ENCODE data around the gene R3HDM2. TPM values are rescaled to one million over a fixed set of nuclear protein-coding genes. Genes with fewer than 3 reads are reported as not detected.
"Not testable (repeated sequence)": the region's sequence is repeated elsewhere in the genome, so short reads cannot be mapped to it uniquely, and the experiment has no call there.

Gene R3HDM2
- total RNA-seq, 1 experiment from 2014 or later: 64.0 TPM

GRCh38 chr12:57444744-57445143, 13.9 kb upstream of the R3HDM2 start:
- ChIA-PET POLR2A (ENCODE audit: low non-redundant PET) (no interaction called here), CTCF (no interaction called here)
- Histone ChIP-seq H3K4me1 (ENCODE audit: insufficient read depth, low read length, poor library complexity, severe bottlenecking) (no peaks in the 10 kb centered on the region), H3K9me3 (ENCODE audit: low read depth, low read length, poor library complexity, severe bottlenecking) (no peaks in the 10 kb centered on the region), H3K4me3 (ENCODE audit: low read depth, low read length, poor library complexity, severe bottlenecking) (no peak overlapping the region), H3K27me3 (replicated peaks; ENCODE audit: insufficient read depth, low read depth, low read length, poor library complexity) (no peaks in the 10 kb centered on the region), H3K36me3 (ENCODE audit: insufficient read depth, low read length, poor library complexity, severe bottlenecking) (no peaks in the 10 kb centered on the region), H3K27ac (ENCODE audit: low read depth, low read length, poor library complexity, severe bottlenecking) (no peak overlapping the region)
- DNase-seq (ENCODE audit: low spot score): no peak
- intact Hi-C loops (cut with micrococcal nuclease; ENCODE audit: unreplicated experiment): no loop called here
- BruUV-seq (replicated peaks): no TSS peak
- TF ChIP-seq CTCF (conservative IDR thresholded peaks at IDR 0.05; ENCODE audit: low read depth, low read length) (no peak), EZH2 (IDR thresholded peaks at IDR 0.05; ENCODE audit: borderline replicate concordance, low read depth, low read length, poor library complexity, severe bottlenecking) (no peak)

- POLR2A ChIA-PET (ENCODE audit: low non-redundant PET); H3K27me3 ChIP-seq (replicated peaks; ENCODE audit: insufficient read depth, low read depth, low read length, poor library complexity); DNase-seq (ENCODE audit: low spot score); H3K36me3 ChIP-seq (ENCODE audit: insufficient read depth, low read length, poor library complexity, severe bottlenecking); H3K27ac ChIP-seq (ENCODE audit: low read depth, low read length, poor library complexity, severe bottlenecking); H3K9me3 ChIP-seq (ENCODE audit: low read depth, low read length, poor library complexity, severe bottlenecking); H3K4me3 ChIP-seq (ENCODE audit: low read depth, low read length, poor library complexity, severe bottlenecking); H3K4me1 ChIP-seq (ENCODE audit: insufficient read depth, low read length, poor library complexity, severe bottlenecking); BruUV-seq (replicated peaks); intact Hi-C loops (cut with micrococcal nuclease; ENCODE audit: unreplicated experiment): not testable (repeated sequence)
- CTCF ChIA-PET: interaction anchor here (0.7 kb wide), 1 partner anchor 128 kb away, joined by 4 read pairs; no protein-coding TSS in a partner anchor
Observed at GRCh38 chr12:57444337-57444736, 13.5 kb upstream of the R3HDM2 start.

- H3K4me1 ChIP-seq (ENCODE audit: insufficient read depth, low read length, poor library complexity, severe bottlenecking): no peaks in the 10 kb centered on the region
- BruUV-seq (replicated peaks): no TSS peak
- intact Hi-C loops (cut with micrococcal nuclease; ENCODE audit: unreplicated experiment): no loop called here
- no peak for DNase-seq (ENCODE audit: low spot score)
- no peak for TF ChIP-seq EZH2 (IDR thresholded peaks at IDR 0.05; ENCODE audit: borderline replicate concordance, low read depth, low read length, poor library complexity, severe bottlenecking)
- no peak for TF ChIP-seq CTCF (conservative IDR thresholded peaks at IDR 0.05; ENCODE audit: low read depth, low read length)
- no peak overlapping the region for H3K27ac ChIP-seq (ENCODE audit: low read depth, low read length, poor library complexity, severe bottlenecking)
- ChIA-PET CTCF (interaction anchor here (0.6 kb wide), 1 partner anchor 11 kb away, joined by 8 read pairs; no protein-coding TSS in a partner anchor), POLR2A (ENCODE audit: low non-redundant PET) (interaction anchor here (0.6 kb wide), 1 partner anchor 13 kb away, joined by 7 read pairs; the partner anchor contains the start of gene INHBE)
- no peaks in the 10 kb centered on the region for H3K9me3 ChIP-seq (ENCODE audit: low read depth, low read length, poor library complexity, severe bottlenecking)
- H3K27me3 ChIP-seq (replicated peaks; ENCODE audit: insufficient read depth, low read depth, low read length, poor library complexity): no peaks in the 10 kb centered on the region
- no peak overlapping the region for H3K4me3 ChIP-seq (ENCODE audit: low read depth, low read length, poor library complexity, severe bottlenecking)
- no peaks in the 10 kb centered on the region for H3K36me3 ChIP-seq (ENCODE audit: insufficient read depth, low read length, poor library complexity, severe bottlenecking)
Observed at GRCh38 chr12:57441846-57442427, 11.1 kb upstream of the R3HDM2 start.

GRCh38 chr12:57441393-57441792, 10.6 kb upstream of the R3HDM2 start:
- H3K27ac ChIP-seq (ENCODE audit: low read depth, low read length, poor library complexity, severe bottlenecking); H3K36me3 ChIP-seq (ENCODE audit: insufficient read depth, low read length, poor library complexity, severe bottlenecking); BruUV-seq (replicated peaks); H3K4me3 ChIP-seq (ENCODE audit: low read depth, low read length, poor library complexity, severe bottlenecking); CTCF ChIA-PET; DNase-seq (ENCODE audit: low spot score); intact Hi-C loops (cut with micrococcal nuclease; ENCODE audit: unreplicated experiment); H3K9me3 ChIP-seq (ENCODE audit: low read depth, low read length, poor library complexity, severe bottlenecking); H3K27me3 ChIP-seq (replicated peaks; ENCODE audit: insufficient read depth, low read depth, low read length, poor library complexity); H3K4me1 ChIP-seq (ENCODE audit: insufficient read depth, low read length, poor library complexity, severe bottlenecking): not testable (repeated sequence)
- POLR2A ChIA-PET (ENCODE audit: low non-redundant PET): interaction anchor here (0.6 kb wide), 1 partner anchor 14 kb away, joined by 7 read pairs; the partner anchor contains the start of gene INHBE

All from A673 (cell line).